Measurements from ENCODE around the gene NLGN2.

NLGN2 gene

DNA sequence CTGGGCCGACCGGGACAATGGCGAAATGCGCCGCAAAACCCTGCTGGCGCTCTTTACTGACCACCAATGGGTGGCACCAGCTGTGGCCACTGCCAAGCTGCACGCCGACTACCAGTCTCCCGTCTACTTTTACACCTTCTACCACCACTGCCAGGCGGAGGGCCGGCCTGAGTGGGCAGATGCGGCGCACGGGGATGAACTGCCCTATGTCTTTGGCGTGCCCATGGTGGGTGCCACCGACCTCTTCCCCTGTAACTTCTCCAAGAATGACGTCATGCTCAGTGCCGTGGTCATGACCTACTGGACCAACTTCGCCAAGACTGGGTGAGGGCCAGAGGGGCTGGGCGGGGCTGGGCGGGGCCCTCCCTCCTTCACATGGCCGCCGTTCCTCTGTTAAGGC lies 8.1 kb downstream of the NLGN2 start:
- no peak for DNase-seq

DNA sequence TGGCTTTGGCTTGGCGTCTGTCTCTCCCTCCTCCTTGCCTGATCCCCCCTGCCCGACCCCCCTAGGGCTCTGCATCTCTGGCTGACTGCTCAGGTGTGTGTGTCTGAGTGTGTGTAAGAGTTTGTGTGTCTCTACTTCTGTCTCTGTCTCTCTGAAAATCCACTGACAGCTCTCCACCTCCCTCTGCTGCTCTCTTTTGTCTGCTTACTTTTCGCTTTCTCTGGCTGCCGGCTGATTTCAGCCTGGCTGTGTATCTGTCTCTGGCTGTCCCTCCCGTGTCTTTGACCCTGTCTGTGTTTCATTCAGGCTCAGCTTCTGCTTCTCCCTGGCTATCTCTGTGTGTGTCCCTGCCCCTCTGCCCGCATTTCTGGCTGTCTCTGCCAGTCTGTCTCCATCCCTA lies 8.7 kb downstream of the NLGN2 start:
- DNase-seq, result no peak

DNA sequence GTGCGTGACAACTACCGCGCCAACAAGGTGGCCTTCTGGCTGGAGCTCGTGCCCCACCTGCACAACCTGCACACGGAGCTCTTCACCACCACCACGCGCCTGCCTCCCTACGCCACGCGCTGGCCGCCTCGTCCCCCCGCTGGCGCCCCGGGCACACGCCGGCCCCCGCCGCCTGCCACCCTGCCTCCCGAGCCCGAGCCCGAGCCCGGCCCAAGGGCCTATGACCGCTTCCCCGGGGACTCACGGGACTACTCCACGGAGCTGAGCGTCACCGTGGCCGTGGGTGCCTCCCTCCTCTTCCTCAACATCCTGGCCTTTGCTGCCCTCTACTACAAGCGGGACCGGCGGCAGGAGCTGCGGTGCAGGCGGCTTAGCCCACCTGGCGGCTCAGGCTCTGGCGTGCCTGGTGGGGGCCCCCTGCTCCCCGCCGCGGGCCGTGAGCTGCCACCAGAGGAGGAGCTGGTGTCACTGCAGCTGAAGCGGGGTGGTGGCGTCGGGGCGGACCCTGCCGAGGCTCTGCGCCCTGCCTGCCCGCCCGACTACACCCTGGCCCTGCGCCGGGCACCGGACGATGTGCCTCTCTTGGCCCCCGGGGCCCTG lies 9.5 kb downstream of the NLGN2 start:
- DNase-seq, result no peak

- no peak for DNase-seq
Observed at GRCh38 chr17:7418472-7419152, 11.0 kb downstream of the NLGN2 start.

GRCh38 chr17:7419819-7420610 lies 12.4 kb downstream of the NLGN2 start, which contains the start of gene SPEM1:
TSS of gene SPEM1 (plus strand) at chr17:7420324. CDS start at chr17:7420385, 61 bp downstream.
- DNase-seq, result no peak

DNA sequence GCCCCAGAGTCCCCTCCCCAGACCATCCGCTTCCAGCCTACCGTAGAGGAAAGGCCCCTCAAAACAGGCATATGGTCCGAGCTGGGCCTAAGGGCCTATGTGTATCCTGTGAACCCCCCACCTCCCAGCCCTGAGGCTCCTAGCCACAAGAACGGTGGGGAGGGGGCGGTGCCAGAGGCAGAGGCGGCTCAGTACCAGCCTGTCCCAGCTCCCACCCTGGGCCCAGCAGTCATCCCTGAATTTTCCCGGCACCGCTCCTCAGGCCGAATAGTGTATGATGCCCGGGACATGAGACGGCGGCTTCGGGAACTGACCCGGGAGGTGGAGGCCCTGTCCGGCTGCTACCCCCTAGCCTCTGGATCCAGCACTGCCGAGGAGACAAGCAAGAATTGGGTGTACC lies 13.5 kb downstream of the NLGN2 start:
- DNase-seq, result no peak

- DNase-seq, result peak; percentile 25
Observed at GRCh38 chr17:7423679-7424078, 16.0 kb downstream of the NLGN2 start.

GRCh38 chr17:7425316-7425715 lies 17.7 kb downstream of the NLGN2 start, which contains the start of gene SPEM2:
TSS of gene SPEM2 (plus strand) at chr17:7425616. CDS start at chr17:7425689, 73 bp downstream.
- no peak for DNase-seq

DNA sequence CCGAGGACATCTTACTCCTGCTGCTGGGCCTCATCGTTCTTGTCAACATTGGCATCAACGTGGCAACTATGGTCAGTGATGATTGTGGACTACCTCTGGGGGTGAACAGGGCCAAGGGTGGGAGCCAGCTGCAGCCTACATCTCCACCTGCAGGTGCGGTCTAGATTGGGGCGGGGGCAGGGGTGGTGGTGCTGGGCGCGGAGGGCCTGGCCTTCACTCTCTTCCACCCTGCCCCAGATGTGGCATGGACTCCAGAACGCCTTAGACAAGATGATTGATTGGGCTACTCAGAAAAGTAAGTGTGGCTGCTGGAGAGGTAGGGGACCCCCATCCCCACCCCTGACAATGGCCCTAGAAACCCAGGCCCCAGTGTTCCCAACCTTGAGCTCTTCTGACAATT lies 18.1 kb downstream of the NLGN2 start:
- no peak for DNase-seq

- no peak for DNase-seq
Observed at GRCh38 chr17:7426203-7426863, 18.7 kb downstream of the NLGN2 start.

- DNase-seq, result no peak
Observed at GRCh38 chr17:7426896-7427489, 19.3 kb downstream of the NLGN2 start.

GRCh38 chr17:7427549-7427948 lies 19.9 kb downstream of the NLGN2 start:
- no peak for DNase-seq

GRCh38 chr17:7428557-7428956 lies 20.9 kb downstream of the NLGN2 start, which contains the start of gene SPEM3:
TSS of gene SPEM3 (plus strand) at chr17:7428857. CDS start at chr17:7428903, 46 bp downstream.
- DNase-seq, result no peak

- DNase-seq, result no peak
Observed at GRCh38 chr17:7429722-7430121, 22.1 kb downstream of the NLGN2 start.

DNA sequence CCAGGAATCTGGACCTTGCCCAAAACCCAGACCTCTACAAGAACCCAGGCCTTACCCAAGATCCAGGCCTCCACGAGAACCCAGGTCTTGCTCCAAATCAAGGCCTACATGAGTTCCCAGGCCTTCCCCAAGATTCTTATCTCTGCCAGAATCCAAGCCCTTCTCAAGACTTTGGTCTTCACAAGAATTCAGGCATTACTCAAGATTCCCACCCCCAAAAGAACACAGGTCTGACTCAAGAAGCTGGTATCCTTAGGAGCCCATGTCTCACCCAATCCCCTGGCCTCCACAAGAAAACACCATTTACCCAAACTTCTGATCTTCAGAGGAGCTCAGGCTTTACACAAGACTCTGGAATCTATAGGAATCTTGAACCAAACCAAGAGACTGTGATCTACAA lies 23.6 kb downstream of the NLGN2 start:
- DNase-seq, result no peak

DNA sequence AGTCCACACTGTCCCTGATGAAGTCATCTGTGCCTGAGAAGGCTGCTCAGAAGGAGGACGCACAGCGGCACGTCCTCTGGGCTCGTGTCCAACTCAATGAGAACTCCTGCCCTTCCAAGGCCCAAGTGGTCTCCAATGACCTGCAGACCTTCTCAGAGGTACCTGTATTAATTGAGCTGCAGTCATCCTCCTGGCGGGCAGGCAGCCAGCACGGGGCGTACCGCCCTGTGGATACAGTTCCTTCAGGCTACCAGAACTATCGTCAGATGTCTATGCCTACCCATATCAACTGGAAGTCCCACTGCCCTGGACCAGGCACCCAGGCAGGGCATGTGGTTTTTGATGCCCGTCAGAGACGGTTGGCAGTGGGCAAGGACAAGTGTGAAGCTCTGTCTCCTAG lies 24.7 kb downstream of the NLGN2 start:
- DNase-seq, result no peak

DNA sequence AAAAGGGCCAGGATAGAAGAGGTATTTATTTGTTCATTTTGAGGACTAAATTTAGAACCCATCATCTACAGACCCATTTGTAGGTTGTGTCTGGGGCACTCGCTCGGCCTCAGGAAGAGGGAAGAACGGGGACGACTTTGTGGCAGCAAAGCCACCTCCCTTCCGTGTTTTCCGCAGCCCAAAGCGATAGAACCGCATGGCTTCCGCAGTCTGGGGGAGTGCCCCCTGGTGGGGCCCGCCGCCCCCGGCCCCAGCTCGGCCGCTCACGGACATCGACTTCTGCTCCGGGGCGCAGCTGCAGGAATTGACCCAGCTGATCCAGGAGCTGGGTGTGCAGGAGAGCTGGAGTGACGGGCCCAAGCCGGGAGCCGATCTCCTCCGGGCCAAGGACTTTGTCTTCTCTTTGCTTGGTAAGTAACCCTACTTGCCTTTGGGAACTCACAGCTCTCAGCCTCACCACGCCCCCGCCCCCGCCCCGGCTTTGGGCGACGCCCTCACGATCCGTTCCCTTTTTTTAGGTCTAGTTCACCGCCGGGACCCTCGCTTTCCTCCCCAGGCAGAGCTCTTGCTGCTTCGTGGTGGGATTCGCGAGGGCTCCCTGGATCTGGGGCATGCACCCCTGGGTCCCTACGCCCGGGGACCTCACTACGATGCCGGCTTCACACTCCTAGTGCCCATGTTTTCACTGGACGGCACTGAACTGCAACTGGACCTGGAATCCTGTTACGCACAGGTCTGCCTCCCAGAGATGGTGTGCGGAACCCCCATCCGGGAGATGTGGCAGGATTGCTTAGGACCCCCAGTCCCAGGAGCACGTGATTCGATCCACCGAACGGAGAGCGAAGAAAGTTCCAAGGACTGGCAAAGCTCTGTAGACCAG lies 28.3 kb downstream of the NLGN2 start:
- DNase-seq, result no peak

DNA sequence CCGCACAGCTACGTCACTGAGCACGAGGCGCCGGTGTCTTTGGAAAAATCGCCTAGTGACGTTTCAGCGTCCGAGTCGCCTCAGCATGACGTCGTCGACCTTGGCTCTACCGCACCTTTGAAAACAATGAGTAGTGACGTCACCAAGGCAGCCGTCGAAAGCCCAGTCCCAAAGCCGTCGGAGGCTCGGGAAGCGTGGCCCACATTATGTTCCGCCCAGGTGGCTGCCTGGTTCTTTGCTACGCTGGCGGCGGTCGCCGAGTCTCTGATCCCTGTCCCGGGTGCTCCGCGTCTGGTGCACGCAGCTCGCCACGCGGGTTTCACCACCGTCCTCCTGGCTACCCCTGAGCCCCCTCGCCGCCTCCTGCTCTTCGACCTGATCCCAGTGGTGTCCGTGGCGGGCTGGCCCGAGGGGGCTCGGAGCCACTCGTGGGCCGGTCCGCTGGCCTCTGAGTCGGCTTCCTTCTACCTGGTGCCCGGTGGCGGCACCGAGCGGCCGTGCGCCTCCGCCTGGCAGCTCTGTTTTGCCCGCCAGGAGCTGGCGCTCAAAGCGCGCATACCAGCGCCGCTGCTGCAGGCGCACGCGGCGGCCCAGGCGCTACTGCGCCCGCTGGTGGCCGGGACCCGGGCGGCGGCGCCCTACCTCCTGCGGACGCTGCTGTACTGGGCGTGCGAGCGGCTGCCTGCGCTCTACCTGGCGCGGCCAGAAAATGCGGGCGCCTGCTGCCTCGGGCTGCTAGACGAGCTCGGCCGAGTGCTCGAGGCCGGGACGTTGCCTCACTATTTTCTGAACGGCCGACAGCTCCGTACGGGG lies 29.1 kb downstream of the NLGN2 start:
- DNase-seq, result peak; percentile 66

GRCh38 chr17:7437369-7437863 lies 29.8 kb downstream of the NLGN2 start:
- no peak for DNase-seq

DNA sequence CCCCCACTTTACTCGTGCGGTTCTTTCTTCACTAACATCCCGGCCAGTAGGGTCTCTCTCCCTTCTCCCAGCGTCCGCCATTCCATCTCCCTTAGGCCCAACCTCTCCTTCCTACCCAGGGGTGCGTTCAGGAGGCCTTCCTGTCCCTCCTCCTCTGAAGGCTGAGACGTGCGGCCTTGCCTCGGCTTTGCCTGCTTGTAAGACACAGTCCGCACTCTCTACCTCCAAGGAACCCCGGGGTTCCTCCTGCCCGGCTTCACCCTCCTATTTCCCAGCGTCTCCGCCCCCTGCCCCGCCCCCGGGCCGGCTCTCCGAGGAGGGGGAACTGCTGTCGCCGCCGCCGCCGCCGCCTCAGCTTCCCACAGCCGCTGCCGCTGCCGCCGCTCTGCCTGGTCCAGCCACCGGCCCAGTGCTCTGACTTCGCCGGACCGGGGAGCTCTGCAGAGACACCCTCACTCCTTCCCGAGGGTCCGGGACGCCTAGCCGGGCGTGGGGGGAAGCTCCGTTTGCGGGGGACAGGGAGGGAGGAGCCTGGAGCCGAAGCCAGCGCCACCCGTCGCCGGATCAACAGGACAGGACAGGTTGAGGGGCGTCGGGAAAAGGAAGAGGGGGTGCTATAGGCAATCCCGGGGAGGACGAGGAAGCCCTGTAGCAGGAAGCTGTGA lies 30.4 kb downstream of the NLGN2 start:
- DNase-seq, result peak; percentile 10

Data from NCI-H1092 treated with DMSO at 0.1 percent for 48 hours (cell line).